OCI-LY7 (cell line): ENCODE data around the gene TSC22D2.

Experiments used
- CTCF ChIP-seq: fragments of 200-600 bp; sonication (generic); conservative IDR thresholded peaks from 2 replicates; pipeline ENCODE4 v1.5.1; 2014; ENCODE audit warnings: mild to moderate bottlenecking, antibody characterized with exemption, low read length, moderate library complexity, mixed read lengths
- EZH2phosphoT487 ChIP-seq: fragments of 200-600 bp; sonication (generic); IDR thresholded peaks from 2 replicates; pipeline ENCODE4 v1.6.1; 2018; ENCODE audit warnings: low read depth, borderline replicate concordance, mild to moderate bottlenecking, mixed run types, antibody characterized with exemption, low read length, moderate library complexity, mixed read lengths

DNA sequence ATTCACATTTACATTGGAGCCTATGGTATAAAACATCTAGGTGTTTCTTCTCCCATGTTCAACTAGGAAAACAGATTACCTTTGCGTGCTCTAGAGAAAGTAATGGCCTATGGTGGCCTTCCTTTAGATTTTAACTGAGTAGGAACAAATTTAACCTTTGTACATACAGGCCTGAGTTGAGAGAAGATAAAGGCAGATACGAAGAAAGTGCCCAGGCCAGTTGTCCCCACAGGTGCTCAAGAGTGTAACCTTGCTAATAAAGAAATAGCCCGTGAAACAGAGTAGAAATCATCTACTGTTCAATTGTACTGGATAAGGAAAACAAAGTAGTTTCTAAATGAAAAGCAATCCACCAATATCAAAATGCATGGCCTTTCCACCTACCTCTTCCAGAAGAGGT lies 6.8 kb upstream of the TSC22D2 start:
- TF ChIP-seq CTCF, result no peak
- TF ChIP-seq EZH2phosphoT487, result no peak
